ENCODE data around the gene DHRS7B. TPM values are rescaled to one million over a fixed set of nuclear protein-coding genes. Genes with fewer than 3 reads are reported as not detected.

The DHRS7B gene
- total and polyA plus RNA-seq, 2 of the 13 experiments (the other 11 are each of a cell fraction or from before 2014, with no cell fraction given), result 20.0 to 35.8 TPM

- FAIRE-seq (no peak), DNase-seq (ENCODE audit: low spot score) (no peak), ATAC-seq (no peak)
- Histone ChIP-seq H2AFZ (ENCODE audit: low read length) (no peak overlapping the region), H3K36me3 (replicated peaks in 1 of 2; ENCODE audit: control insufficient read depth in 1 of 2, insufficient read depth in 2 of 2, low read length in 2 of 2) (no peaks in the 10 kb centered on the region), H3K27me3 (ENCODE audit: control insufficient read depth in 1 of 2, insufficient read depth in 2 of 2, low read length in 2 of 2) (no peaks in the 10 kb centered on the region), H3K9me3 (ENCODE audit: low read length) (no peaks in the 10 kb centered on the region), H3K4me1 (ENCODE audit: insufficient read depth, low read length) (no peaks in the 10 kb centered on the region), H3K4me2 (ENCODE audit: low read depth, low read length) (no peak overlapping the region), H3K4me3 (replicated peaks in 1 of 3; ENCODE audit: insufficient read depth in 1 of 3, low read depth in 2 of 3, low read length in 3 of 3) (no peak overlapping the region), H3K79me2 (ENCODE audit: insufficient read depth, low read length) (no peaks in the 10 kb centered on the region), H3K9ac (ENCODE audit: insufficient read depth, low read depth, low read length) (no peak overlapping the region), H4K20me1 (ENCODE audit: insufficient read depth, low read length) (no peaks in the 10 kb centered on the region), H3K27ac (ENCODE audit: extremely low read length, insufficient read depth, low read length) (no peak overlapping the region)
- BruUV-seq (replicated peaks), result no TSS peak
- 95% methylated on average over 1 of the region's 1 CpG for WGBS (ENCODE audit: low lambda C conversion rate)
- CTCF ChIA-PET (ENCODE audit: low intra/inter-chr PET ratio, low total read pairs), result no interaction called here
- intact Hi-C loops (cut with micrococcal nuclease; ENCODE audit: unreplicated experiment) (no loop called here), in situ Hi-C loops (cut with HindIII; ENCODE audit: extremely low pct_ligation_motif_present, low pct_unique_long_range_greater_than_20kb) (no loop called here)
- POLR2A ChIA-PET, result no interaction called here
- no peak for TF ChIP-seq TEAD3 (CRISPR knock-in tag; optimal IDR thresholded peaks at IDR 0.05; ENCODE audit: borderline replicate concordance)
- TF ChIP-seq SMAD3 (CRISPR knock-in tag; IDR thresholded peaks at IDR 0.05), result no peak
- TF ChIP-seq ZNF260 (CRISPR knock-in tag; IDR thresholded peaks at IDR 0.05; ENCODE audit: borderline replicate concordance, low read depth), result no peak
- no peak for TF ChIP-seq ESRRA (CRISPR knock-in tag; IDR thresholded peaks at IDR 0.05; ENCODE audit: low read depth)
- no peak for TF ChIP-seq GPBP1L1 (CRISPR knock-in tag; IDR thresholded peaks at IDR 0.05)
- TF ChIP-seq RAD21 (CRISPR knock-in tag; IDR thresholded peaks at IDR 0.05), result no peak
- TF ChIP-seq ZNF160 (CRISPR knock-in tag; IDR thresholded peaks at IDR 0.05), result no peak
- TF ChIP-seq JDP2 (CRISPR knock-in tag; IDR thresholded peaks at IDR 0.05; ENCODE audit: borderline replicate concordance), result no peak
- TF ChIP-seq WIZ (CRISPR knock-in tag; IDR thresholded peaks at IDR 0.05), result no peak
- no peak for TF ChIP-seq ATF3 (CRISPR knock-in tag; IDR thresholded peaks at IDR 0.05)
Measured at GRCh38 chr17:21152731-21153130, 26.0 kb downstream of the DHRS7B start.
